Measurements from ENCODE around the gene RCVRN. TPM values are rescaled to one million over a fixed set of nuclear protein-coding genes. Genes with fewer than 3 reads are reported as not detected.

Gene RCVRN
- total and polyA plus RNA-seq, 2 of the 13 experiments (the other 11 are each of a cell fraction or from before 2014, with no cell fraction given) = not detected

DNA sequence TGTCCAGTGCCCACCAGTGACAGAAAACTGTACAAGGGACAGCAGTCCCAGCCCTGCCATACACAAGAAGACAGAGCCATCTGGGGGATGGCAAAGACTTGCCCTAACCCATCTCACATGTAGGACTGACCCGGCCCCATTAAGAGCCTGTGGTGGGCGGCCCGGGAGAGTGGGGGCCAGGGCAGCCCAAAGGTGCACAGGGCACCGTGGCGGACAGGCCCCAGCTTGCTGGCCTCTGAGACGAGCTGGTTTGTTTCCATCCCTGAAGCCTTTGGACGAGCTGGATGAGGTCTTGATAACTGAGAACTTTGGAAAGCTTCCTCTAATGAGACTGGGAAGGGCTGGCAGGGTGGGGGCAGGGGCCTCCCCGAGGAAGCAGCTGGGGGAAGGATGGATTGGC is 11.0 kb upstream of the RCVRN start:
- Histone ChIP-seq H3K27ac (ENCODE audit: extremely low read length, insufficient read depth, low read length) (no peak overlapping the region), H3K9ac (ENCODE audit: insufficient read depth, low read depth, low read length) (no peak overlapping the region), H3K4me3 (replicated peaks in 1 of 3; ENCODE audit: insufficient read depth in 1 of 3, low read depth in 2 of 3, low read length in 3 of 3) (no peak overlapping the region), H2AFZ (ENCODE audit: low read length) (no peak overlapping the region), H4K20me1 (ENCODE audit: insufficient read depth, low read length) (no peaks in the 10 kb centered on the region), H3K9me3 (ENCODE audit: low read length) (no peaks in the 10 kb centered on the region), H3K36me3 (replicated peaks in 1 of 2; ENCODE audit: control insufficient read depth in 1 of 2, insufficient read depth in 2 of 2, low read length in 2 of 2) (no peaks in the 10 kb centered on the region), H3K4me1 (ENCODE audit: insufficient read depth, low read length) (no peaks in the 10 kb centered on the region), H3K4me2 (ENCODE audit: low read depth, low read length) (no peak overlapping the region), H3K79me2 (ENCODE audit: insufficient read depth, low read length) (no peaks in the 10 kb centered on the region), H3K27me3 (ENCODE audit: control insufficient read depth in 1 of 2, insufficient read depth in 2 of 2, low read length in 2 of 2) (peaks cover 3 to 38% of the 10 kb centered on the region in 2 experiments; a peak in 4 of 5 replicates)
- WGBS (ENCODE audit: low lambda C conversion rate) = 9% methylated on average over 1 of the region's 8 CpGs
- ChIA-PET POLR2A (no interaction called here), CTCF (ENCODE audit: low intra/inter-chr PET ratio, low total read pairs) (no interaction called here)
- no peak for ATAC-seq
- FAIRE-seq = no peak
- intact Hi-C loops (cut with micrococcal nuclease; ENCODE audit: unreplicated experiment) (no loop called here), in situ Hi-C loops (cut with HindIII; ENCODE audit: extremely low pct_ligation_motif_present, low pct_unique_long_range_greater_than_20kb) (no loop called here)
- TF ChIP-seq ZNF326 (CRISPR knock-in tag; IDR thresholded peaks at IDR 0.05; ENCODE audit: borderline replicate concordance) = no peak
- no peak for TF ChIP-seq RBM39 (IDR thresholded peaks at IDR 0.05; ENCODE audit: low read depth, low read length, poor library complexity, severe bottlenecking)
- TF ChIP-seq HNRNPL (IDR thresholded peaks at IDR 0.05; ENCODE audit: low read depth, low read length) = no peak
- TF ChIP-seq KLF6 (CRISPR knock-in tag; IDR thresholded peaks at IDR 0.05) = no peak
- no peak for TF ChIP-seq ZNF781 (CRISPR knock-in tag; IDR thresholded peaks at IDR 0.05; ENCODE audit: borderline replicate concordance, not compliant biosample characterization)
- TF ChIP-seq, protein P1, sequence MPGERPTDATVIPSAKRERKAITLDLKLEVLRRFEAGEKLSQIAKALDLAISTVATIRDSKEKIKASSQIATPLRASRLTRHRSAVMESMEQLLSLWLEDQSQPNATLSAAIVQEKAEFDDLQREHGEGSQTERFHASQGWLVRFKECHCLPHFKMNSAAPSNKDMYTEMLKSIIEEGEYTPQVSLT (CRISPR knock-in tag; IDR thresholded peaks at IDR 0.05; ENCODE audit: borderline replicate concordance, low read depth) = no peak
- BruUV-seq (replicated peaks) = no TSS peak
- DNase-seq (ENCODE audit: low spot score) = no peak

GRCh38 chr17:9913476-9913875 is 8.4 kb upstream of the RCVRN start:
- no peak for FAIRE-seq
- no peak for ATAC-seq
- ChIA-PET POLR2A (no interaction called here), CTCF (ENCODE audit: low intra/inter-chr PET ratio, low total read pairs) (no interaction called here)
- H3K27ac ChIP-seq (ENCODE audit: extremely low read length, insufficient read depth, low read length) = no peak overlapping the region
- no peaks in the 10 kb centered on the region for H3K9me3 ChIP-seq (ENCODE audit: low read length)
- no peaks in the 10 kb centered on the region for H3K36me3 ChIP-seq (replicated peaks in 1 of 2; ENCODE audit: control insufficient read depth in 1 of 2, insufficient read depth in 2 of 2, low read length in 2 of 2)
- 15% methylated on average over 3 of the region's 5 CpGs for WGBS (ENCODE audit: low lambda C conversion rate)
- H3K4me1 ChIP-seq (ENCODE audit: insufficient read depth, low read length) = no peaks in the 10 kb centered on the region
- no peak overlapping the region for H3K9ac ChIP-seq (ENCODE audit: insufficient read depth, low read depth, low read length)
- no peaks in the 10 kb centered on the region for H4K20me1 ChIP-seq (ENCODE audit: insufficient read depth, low read length)
- DNase-seq (ENCODE audit: low spot score) = no peak
- intact Hi-C loops (cut with micrococcal nuclease; ENCODE audit: unreplicated experiment) (no loop called here), in situ Hi-C loops (cut with HindIII; ENCODE audit: extremely low pct_ligation_motif_present, low pct_unique_long_range_greater_than_20kb) (no loop called here)
- H3K27me3 ChIP-seq (ENCODE audit: control insufficient read depth in 1 of 2, insufficient read depth in 2 of 2, low read length in 2 of 2) = peaks cover 3 to 49% of the 10 kb centered on the region in 2 experiments; a peak in 4 of 5 replicates
- no TSS peak for BruUV-seq (replicated peaks)
- H3K4me3 ChIP-seq (replicated peaks in 1 of 3; ENCODE audit: insufficient read depth in 1 of 3, low read depth in 2 of 3, low read length in 3 of 3) = no peak overlapping the region
- H3K4me2 ChIP-seq (ENCODE audit: low read depth, low read length) = no peak overlapping the region
- no peaks in the 10 kb centered on the region for H3K79me2 ChIP-seq (ENCODE audit: insufficient read depth, low read length)
- no peak overlapping the region for H2AFZ ChIP-seq (ENCODE audit: low read length)
- no peak for TF ChIP-seq RFXAP (CRISPR knock-in tag; IDR thresholded peaks at IDR 0.05; ENCODE audit: borderline replicate concordance)
- TF ChIP-seq ZNF501 (CRISPR knock-in tag; IDR thresholded peaks at IDR 0.05) = no peak
- TF ChIP-seq HOXA5 (CRISPR knock-in tag; IDR thresholded peaks at IDR 0.05) = no peak
- TF ChIP-seq, protein P2, sequence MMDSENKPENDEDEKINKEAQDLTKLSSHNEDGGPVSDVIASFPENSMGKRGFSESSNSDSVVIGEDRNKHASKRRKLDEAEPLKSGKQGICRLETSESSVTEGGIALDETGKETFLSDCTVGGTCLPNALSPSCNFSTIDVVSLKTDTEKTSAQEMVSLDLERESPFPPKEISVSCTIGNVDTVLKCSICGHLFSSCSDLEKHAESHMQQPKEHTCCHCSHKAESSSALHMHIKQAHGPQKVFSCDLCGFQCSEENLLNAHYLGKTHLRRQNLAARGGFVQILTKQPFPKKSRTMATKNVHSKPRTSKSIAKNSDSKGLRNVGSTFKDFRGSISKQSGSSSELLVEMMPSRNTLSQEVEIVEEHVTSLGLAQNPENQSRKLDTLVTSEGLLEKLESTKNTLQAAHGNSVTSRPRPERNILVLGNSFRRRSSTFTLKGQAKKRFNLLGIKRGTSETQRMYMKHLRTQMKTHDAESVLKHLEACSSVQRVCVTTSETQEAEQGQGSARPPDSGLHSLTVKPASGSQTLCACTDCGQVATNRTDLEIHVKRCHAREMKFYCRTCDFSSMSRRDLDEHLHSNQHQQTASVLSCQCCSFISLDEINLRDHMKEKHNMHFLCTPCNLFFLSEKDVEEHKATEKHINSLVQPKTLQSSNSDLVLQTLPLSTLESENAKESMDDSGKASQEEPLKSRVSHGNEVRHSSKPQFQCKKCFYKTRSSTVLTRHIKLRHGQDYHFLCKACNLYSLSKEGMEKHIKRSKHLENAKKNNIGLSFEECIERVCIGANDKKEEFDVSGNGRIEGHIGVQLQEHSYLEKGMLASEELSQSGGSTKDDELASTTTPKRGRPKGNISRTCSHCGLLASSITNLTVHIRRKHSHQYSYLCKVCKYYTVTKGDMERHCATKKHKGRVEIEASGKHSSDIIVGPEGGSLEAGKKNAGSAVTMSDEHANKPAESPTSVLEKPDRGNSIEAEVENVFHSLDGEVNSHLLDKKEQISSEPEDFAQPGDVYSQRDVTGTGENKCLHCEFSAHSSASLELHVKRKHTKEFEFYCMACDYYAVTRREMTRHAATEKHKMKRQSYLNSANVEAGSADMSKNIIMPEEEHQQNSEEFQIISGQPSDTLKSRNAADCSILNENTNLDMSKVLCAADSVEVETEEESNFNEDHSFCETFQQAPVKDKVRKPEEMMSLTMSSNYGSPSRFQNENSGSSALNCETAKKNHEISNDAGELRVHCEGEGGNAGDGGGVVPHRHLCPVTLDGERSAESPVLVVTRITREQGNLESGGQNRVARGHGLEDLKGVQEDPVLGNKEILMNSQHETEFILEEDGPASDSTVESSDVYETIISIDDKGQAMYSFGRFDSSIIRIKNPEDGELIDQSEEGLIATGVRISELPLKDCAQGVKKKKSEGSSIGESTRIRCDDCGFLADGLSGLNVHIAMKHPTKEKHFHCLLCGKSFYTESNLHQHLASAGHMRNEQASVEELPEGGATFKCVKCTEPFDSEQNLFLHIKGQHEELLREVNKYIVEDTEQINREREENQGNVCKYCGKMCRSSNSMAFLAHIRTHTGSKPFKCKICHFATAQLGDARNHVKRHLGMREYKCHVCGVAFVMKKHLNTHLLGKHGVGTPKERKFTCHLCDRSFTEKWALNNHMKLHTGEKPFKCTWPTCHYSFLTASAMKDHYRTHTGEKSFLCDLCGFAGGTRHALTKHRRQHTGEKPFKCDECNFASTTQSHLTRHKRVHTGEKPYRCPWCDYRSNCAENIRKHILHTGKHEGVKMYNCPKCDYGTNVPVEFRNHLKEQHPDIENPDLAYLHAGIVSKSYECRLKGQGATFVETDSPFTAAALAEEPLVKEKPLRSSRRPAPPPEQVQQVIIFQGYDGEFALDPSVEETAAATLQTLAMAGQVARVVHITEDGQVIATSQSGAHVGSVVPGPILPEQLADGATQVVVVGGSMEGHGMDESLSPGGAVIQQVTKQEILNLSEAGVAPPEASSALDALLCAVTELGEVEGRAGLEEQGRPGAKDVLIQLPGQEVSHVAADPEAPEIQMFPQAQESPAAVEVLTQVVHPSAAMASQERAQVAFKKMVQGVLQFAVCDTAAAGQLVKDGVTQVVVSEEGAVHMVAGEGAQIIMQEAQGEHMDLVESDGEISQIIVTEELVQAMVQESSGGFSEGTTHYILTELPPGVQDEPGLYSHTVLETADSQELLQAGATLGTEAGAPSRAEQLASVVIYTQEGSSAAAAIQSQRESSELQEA (CRISPR knock-in tag; IDR thresholded peaks at IDR 0.05; ENCODE audit: not compliant biosample characterization) = no peak
- no peak for TF ChIP-seq JUND (CRISPR knock-in tag; IDR thresholded peaks at IDR 0.05)

Measured in HepG2 (cell line).